Midbrain (tissue), 1 donor: ENCODE data around the gene PIGT.

ENCODE experiments used
- DNase-seq: peaks from one replicate; lab custom pipeline; 2025; lab: John Stamatoyannopoulos, UW

PIGT gene

DNA sequence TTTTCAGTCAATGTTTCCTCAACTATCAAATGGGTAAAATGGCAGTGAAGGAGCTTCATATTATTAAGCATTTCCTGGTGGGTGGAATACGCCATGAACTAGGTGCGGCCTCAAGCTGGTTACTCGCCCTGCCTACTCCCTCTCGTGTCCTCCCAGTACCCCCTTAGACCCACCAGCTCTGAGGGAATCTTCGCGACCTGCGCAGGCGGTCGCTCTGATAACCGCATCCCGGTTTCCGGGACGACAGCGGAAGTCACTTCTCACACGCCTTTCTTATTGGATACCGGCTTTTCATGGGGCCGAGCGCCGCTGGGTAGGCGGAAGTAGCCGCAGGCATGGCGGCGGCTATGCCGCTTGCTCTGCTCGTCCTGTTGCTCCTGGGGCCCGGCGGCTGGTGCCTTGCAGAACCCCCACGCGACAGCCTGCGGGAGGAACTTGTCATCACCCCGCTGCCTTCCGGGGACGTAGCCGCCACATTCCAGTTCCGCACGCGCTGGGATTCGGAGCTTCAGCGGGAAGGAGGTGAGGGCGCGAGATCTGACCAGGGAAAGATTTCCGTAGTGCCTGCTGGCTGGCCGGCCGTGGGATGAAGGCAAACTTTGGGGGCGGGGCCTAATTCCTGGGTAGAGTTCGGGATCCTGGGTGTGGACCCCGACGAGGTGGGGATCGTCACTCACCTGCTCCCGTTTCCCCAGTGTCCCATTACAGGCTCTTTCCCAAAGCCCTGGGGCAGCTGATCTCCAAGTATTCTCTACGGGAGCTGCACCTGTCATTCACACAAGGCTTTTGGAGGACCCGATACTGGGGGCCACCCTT is at the start of gene PIGT:
TSS of gene PIGT (plus strand) at position 320 of the 816 bp plus-strand sequence. CDS start at position 336, 16 bp downstream.
- peak; percentile 90 for DNase-seq

DNA sequence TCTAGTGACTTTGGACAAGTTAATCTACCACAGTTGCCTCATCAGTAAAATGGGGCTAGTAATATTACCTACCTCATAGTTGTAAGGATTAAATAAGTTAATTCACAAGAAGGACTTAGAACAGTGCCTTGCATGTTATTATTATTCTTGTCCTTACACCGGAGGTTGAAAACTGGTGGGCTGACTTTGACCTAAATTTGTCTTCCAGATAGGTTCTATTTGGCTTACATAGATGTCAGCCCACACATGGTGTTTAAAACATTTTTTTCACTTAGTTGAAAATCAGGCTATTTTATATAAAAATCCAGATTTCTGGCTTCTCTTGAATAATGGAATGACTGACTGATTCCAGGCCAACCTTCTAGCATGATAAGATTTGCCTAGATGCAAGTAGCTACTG is 49.7 kb upstream of the PIGT start:
- no peak for DNase-seq

DNA sequence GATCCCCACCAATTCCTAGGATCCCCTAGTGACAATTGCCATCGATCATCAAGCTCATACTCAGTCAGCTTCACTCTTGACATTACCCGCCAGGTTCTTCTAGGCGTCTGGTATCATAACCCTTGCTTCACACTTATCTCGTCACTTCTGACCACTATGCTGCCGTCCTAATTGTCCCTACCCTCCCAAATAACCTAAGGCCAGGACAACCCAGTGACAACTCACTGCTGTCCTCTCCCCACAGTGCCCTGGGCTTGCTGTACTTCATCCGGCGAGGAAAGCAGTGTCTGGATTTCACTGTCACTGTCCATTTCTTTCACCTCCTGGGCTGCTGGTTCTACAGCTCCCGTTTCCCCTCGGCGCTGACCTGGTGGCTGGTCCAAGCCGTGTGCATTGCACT is 49.3 kb upstream of the PIGT start:
- DNase-seq, result no peak

DNA sequence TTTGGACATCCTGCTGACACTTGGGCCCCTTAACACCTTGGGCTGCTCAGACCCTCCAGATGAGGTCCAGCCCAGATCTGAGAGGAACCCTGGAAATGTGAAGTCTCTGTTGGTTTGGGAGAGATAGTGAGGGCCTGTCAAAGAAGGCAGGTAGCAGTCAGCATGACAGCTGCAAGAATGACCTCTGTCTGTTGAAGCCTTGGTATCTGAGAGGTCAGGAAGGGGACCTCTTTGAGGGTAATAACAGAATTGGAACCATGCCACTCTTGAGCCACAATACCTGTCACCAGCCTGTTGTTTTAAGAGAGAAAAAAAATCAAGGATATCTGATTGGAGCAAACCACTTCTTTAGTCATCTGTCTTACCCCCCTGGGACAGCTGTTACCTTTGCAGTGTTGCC is 48.8 kb upstream of the PIGT start:
- no peak for DNase-seq

DNA sequence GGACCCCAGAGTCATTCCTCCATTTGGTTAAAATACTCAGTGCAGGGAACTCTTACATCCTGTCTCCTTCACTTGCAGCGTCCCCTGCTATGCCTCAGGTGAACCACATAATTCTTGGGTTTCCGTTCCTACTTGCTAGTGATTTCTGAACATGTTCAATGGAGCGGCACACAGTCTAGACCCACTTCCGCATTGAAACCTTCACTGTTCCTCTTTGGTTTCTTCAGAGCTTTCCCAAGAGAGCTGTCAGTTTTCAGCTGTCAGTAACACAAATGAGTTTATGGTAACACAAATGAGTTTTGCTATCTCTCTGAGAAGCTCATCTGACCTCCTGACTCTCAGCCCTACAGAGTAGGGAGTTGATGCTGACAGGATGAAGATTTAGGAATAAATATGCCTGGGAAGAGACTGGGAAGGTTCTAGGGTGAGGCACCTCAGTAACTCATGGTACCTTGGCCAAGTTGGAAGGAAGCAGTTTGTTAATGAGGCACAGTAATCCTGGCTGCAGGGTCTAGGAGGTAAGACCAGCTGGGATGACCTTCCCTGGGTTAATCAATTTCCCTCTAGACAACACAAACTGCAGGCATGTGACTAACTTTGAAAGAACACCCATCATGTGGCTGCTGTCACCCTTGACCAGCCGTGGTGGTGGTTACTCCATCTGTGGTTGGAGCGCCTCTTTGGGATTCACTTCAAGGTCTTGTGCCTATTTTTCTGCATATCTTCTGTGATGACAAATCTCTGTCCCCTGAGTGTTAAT is 47.5 kb upstream of the PIGT start:
- DNase-seq, result no peak

DNA sequence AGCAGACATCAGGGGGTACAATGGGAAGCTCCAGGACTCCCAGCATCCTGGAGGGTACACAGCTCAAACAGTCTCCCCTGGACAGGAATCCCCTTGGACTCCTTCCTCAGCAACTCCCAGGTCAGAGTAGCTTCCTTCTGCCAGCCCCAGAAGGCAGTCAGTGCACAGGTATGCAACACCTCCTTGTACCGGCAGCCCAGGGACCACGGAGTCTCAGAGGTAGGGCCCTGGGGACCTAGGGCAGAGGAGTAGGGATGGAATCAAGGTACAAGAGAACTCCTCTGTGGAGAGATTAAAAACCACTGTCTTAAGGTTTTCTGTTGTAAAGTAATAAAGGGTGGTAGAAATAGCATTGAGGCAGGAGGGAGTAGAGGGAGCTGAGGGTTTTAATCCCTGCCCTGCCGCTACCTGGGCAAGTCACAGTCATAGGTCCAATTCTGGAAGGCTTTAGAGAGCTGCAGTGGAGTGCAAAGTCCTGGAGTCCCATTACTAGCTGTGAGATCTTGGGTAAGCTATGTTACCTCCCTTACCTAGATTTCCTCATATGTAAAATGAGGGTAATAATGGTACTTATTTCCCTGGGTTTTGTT is 45.3 kb upstream of the PIGT start:
- no peak for DNase-seq

DNA sequence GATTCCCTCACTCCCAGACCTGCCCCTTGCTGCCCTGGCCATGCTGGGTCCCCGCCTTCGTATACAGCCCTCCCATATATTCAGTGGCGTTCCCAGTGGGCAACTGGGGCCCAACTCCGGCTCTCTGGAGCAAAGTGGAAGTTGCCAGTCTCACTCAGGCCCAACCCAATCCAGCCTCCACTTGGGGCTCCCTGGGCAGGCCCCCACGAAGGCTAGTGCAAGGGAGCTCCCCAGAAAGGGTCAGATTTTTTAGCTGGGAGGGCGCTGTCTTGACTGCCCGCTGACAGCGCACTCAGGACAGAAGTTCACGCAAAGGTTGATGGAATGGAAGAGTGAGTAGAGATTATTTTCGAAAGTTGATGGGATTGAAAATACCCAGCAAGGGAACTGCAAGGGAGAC is 43.7 kb upstream of the PIGT start:
- DNase-seq, result no peak

DNA sequence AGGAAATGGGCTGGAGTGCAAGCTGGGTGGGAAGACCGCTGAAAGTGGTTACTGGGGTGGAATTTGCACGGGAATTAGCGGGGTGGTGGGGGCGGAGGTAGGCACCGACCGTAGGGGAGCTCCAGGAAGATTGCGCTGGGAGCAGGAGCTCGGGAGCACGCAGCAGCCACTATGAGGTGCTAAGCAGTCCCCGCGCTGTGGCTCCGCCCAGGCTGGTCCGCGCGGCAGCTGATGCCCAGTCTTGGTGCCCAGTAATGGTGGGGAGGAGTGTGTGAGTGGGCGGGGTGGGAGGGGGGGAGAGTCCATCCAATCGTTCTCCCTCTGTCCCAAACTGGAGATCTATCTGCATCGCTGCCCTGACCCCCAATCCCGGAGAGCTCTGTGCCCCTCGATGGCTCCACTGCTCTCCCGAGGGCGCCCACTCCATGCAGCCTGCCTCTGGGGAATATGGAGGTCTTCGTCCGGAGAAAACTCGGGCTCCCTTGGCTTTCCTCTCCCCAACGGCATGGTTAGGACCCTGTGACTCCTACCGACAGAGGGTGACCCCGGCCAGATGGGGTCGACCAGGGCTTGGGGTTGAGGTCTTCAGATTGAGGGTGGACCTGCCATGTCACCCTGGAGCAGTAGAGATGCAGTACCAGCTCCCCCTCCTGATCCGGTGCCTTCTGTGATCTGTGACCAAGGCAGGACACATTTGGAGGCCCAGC is 43.1 kb upstream of the PIGT start:
- DNase-seq, result peak; percentile 58

DNA sequence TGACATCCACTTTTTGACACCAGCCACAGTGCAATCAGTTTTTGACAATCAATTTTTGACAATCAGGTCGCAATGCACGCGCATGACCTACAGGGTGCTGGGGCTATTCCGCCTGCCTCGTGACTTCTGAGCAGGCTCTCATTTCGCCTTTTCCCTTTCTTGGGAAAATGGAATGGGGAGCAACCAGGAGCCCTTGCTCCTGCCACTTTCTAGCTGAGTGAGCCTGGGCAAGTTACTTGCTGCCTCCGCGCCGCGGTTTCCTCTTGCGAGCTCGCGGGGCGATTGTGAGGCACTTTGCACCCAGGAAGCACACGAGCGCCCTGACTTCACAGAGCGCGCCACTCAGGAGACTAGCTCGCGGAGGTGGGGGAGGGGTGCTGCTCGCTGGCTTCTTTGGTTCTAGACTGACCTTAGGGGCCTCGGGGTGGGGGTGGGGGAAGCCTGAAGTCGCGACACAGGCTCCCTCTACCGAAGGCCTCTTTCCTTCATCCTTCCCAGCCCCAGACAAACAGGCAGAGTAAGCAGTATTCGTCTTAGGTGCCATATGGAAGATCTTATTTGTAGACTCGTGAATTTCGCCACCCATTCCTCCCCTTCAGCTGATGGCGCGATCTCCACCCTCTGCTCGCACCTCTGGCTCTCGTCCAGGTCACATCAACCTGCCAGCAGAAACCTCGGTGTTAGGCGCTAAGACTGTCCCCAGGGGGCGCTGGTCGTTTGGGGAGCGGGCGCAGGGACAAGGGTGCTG is 42.4 kb upstream of the PIGT start:
- DNase-seq, result peak; percentile 88

DNA sequence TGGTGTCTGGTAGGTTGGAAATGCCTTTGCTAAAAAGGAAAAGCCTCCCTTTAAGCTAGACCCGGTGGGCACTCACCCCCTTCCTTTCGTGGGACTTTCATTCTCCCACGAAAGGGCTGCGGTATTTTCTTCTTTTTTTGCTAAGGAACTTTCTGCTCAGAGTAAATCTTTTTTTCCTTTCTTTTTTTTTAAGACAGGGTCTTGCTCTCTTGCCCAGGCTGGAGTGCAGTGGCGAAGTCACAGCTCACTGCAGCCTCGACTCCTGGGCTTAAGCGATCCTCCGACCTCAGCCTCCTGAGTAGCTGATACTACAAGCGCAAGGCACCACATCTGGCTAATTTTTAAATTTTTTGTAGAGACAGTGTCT is 41.9 kb upstream of the PIGT start:
- DNase-seq, result no peak

DNA sequence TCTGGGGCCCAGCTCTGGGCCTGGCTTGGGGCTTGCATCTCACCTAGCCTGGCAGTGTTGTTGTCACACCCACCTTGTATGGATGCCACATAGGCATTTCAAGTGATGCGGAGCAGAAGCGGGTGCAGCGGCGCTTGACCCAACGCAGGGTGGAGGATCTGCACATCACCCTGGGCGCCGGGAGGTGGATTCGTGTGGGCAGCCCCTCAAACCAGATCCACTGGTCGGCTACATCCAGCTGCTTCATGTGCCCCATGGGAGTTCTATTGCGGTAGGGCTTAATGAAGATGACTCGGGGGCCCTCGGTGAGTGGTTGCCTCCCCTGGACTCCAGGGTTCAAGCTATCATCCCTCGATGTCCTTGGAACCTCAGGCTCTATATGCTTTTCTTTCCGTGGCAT is 41.0 kb upstream of the PIGT start:
- no peak for DNase-seq

DNA sequence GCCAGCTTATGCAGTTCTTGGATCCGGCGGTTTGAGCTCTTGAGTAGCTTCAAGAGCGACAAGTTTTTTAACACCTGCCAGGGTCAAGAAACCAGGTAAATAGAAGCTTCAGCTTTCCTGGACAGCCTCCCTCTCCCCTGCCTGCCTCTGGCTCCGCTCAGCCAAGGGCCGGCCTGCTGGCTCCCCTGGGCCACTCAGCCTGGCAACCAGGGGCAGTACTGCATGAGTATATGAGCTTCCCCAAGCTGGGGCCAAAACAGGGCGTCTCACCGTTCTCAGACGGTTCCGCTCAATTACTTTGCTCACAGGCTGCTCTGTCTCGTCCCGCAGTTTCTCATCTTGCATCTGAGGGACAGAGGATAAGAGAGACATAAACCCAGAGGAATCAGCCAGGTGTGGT is 38.7 kb upstream of the PIGT start:
- DNase-seq, result no peak

DNA sequence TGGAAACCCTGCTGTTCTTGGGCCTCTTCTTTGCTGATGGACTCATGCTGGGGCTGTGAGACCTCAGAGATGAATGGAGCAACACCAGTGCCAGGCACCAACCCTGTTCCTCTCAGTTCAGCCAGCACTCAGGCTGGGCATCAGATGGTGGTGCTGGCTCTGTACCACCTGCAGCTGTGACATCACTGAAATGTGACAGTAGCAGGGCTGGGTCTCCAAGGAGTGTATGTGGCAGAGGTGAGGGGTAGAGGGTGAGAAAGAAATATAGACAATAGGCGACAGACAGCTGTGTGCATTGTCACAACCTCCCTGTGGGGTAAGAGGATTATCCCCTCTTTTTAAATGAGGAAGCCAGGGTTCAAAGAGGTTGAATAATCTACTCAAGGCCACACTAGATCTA is 37.8 kb upstream of the PIGT start, which contains the start of gene TP53TG5:
TSS of gene TP53TG5 (minus strand) at position 135 of the 400 bp plus-strand sequence. CDS start at position 46, 89 bp downstream.
- peak; percentile 49 for DNase-seq

DNA sequence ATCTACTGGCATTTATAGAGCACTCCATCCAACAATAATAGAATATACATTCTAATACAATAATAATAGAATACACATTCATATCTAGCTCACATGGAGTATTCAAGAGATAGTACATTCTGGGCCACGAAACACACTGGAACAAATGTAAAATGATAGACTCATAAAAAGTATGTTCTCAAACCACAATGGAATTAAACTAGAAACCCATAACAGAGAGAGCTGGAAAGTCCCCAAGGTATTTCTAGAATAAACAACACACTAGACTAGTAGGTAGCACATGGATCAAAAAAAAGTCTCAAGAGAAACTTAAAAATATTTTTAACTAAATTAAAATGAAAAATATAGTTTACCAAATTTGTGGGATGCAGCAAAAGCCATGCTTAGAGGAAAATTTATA is 28.7 kb upstream of the PIGT start:
- DNase-seq, result no peak

DNA sequence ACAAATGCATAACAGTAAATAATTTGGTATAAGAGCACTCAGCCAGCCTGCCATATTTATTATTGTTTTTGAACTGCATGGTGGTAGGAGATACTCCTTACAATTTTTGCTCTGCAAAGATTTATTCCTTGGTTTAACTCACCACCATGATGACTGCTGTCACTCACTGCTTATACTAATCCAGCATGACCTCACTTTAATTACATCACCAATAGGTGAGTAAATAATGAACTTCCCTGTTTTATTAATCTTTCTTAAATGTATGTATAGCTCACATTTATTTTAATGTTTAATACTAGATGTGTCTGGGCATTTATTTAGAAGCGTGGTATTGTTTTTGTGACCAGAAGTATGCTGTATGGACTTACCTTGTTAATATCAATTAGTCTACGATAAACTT is 25.0 kb upstream of the PIGT start:
- no peak for DNase-seq

DNA sequence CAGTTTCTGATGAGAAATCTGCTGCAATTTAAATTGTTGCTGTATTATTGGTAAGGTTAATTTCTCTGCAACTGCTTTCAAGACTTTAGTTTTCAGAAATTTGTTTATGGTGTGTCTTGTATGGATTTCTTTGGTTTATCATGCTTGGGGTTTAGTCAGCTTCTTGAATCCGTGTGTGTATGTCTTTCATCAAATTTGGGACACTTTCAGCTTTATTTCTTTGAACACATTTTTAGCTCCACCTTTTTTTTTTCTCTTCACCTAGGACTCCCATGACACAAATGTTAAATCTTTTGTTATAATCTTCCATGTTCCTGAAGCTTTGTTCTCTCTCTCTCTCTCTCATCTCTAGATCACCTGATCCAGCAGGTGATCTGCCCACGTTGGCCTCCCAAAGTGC is 24.4 kb upstream of the PIGT start:
- DNase-seq, result no peak

DNA sequence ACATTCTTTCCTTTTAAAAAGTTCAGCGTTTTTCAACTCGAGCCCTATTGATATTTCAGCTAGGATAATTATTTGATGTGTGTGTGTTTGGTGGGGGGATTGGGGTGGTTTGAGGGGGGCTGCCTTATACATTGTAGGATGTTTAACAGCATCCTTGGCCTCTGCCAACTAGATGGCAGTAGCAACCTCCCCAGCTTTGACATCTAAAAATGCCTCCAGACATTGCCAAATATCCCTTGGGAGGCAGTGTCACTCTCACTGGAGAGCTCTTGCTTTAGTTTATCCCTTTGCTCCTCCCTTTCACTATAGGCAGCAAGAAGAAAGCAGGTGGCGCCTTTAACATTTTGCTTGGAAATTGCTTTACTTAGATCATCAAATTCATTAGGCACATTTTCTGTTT is 23.2 kb upstream of the PIGT start:
- DNase-seq, result peak; percentile 53

DNA sequence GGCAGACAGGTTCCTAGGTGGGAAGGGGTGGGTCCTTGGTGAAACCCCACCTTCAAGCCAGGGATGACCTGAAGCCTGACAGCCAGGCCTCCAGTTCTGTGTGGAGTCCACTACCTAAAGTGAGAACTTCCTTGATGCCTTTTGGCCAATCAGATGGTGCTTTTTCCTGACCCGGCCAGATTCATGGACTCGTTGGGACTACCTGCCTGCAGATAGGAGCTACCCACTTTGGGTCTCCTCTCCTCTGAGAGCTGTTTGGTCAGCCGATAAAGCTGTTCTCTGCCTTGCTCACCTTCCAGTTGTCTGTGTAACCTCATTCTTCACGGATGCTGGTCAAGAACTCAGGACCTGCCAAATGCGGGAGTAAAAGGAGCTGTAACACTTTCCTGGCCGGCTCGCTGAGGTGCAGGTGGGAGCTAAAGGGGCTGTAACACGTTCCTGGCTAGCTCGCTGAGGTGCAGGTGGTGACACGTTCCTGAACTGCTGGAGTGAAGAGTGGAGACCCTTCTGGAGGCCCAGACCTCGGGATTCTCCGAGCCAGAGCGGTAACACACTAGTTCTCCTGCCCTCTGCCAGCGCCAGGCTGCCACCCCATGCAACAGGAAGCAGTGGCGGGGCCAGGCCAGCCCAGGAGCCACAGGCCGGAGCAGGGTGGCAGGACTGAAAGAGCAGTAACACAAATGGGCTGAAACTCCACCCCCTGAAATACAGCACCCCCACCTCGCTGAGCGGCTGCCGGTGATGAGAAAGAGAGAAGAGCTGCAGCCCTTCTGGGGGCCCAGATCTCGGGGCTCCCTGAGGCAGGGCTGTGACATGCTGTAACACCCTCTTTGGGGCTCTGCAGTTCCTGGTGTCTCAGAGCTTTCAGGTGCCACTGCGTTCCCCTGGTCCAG is 21.5 kb upstream of the PIGT start:
- DNase-seq, result no peak

DNA sequence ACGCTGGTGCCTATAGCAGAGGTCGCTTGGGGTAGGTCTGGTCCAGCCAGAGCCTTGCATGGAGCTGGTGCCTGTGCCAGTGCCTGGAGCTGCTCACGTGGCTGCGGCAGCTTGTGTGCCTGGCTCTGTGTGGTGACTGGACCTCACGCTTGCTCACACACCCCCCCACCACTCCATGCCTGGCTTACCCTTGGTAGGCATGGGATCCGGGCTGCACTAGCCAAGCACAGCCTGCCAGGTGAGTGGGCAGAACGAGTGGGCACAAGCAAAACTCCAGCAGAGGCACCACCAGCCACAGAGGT is 20.9 kb upstream of the PIGT start:
- no peak for DNase-seq

DNA sequence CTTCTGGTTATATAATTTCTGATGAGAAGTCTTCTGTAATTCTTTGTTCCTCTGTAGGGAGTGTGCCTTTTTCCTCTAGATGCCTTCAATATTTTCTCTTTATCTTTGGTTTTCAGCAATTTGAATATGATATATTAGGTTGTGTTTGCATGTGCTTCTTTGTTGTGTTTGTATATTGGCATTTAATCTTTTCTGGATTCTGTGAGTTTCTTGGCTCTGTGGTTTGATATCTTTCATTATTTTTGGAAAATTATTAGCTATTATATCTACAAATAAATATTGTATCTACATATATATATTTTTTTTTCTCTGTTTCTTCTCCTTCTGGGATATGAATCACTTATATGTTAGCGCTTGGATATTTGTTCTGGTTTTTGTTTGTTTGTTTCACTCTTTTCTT is 16.9 kb upstream of the PIGT start:
- DNase-seq, result no peak
